ENCODE measurements around the gene ZFPM1. TPM values are rescaled to one million over a fixed set of nuclear protein-coding genes. Genes with fewer than 3 reads are reported as not detected.

The ZFPM1 gene
- total RNA-seq, 4 donors from 2014 or later = 0.50 to 4.0 (median 1.3) TPM

DNA sequence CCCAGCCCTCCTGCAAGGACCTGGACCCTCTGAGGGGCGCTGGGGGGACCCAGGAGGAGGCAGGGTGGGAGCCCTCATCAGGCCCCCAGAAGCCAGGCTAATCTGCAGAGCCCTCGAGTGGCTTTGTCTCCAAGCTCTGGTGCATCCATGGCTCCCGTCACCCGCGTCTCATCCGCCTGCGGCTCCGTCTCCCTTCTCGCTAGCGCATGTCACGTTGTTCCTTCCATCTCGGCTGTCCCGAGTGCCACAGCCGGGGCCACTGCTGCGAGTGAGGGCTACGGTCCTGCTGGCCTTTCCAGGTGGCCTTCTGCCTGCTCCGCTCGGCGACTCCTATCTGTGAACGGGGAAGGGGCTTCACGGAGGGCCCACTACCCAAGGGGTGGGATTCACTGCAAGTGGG is 53.6 kb downstream of the ZFPM1 start:
- TF ChIP-seq, protein P1, sequence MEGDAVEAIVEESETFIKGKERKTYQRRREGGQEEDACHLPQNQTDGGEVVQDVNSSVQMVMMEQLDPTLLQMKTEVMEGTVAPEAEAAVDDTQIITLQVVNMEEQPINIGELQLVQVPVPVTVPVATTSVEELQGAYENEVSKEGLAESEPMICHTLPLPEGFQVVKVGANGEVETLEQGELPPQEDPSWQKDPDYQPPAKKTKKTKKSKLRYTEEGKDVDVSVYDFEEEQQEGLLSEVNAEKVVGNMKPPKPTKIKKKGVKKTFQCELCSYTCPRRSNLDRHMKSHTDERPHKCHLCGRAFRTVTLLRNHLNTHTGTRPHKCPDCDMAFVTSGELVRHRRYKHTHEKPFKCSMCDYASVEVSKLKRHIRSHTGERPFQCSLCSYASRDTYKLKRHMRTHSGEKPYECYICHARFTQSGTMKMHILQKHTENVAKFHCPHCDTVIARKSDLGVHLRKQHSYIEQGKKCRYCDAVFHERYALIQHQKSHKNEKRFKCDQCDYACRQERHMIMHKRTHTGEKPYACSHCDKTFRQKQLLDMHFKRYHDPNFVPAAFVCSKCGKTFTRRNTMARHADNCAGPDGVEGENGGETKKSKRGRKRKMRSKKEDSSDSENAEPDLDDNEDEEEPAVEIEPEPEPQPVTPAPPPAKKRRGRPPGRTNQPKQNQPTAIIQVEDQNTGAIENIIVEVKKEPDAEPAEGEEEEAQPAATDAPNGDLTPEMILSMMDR (IDR thresholded peaks at IDR 0.05) = no peak
- DNase-seq (ENCODE audit: low spot score) (no peak), ATAC-seq (ENCODE audit: low FRiP score) (no peak)

DNA sequence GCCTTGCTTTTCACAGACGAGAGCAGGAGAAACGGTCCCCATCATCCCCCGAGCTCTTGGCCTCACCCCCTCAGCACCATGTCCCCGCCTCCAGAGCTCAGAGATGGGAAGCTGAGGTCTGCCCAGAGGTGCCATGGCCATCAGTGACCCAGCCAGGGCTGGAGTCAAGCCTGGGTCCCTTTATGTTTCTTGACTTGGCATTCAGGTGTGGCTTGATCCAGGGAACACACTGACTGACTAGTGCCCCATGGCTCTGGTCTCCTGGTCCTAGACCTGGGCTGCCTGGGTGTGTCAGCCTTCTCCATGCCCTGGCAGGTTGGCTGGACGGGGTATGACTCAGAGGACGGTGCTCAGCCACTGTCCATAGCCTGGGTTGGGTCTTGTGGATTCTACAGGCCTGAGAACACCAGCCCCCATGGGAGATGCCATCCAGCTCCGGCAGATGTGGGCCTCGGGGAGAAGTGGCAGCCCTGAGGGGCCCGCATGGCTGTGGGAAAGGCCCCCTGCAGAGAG is 54.2 kb downstream of the ZFPM1 start:
- TF ChIP-seq, protein P1 (IDR thresholded peaks at IDR 0.05) = no peak
- ATAC-seq (ENCODE audit: low FRiP score) (no peak), DNase-seq (ENCODE audit: low spot score) (no peak)

DNA sequence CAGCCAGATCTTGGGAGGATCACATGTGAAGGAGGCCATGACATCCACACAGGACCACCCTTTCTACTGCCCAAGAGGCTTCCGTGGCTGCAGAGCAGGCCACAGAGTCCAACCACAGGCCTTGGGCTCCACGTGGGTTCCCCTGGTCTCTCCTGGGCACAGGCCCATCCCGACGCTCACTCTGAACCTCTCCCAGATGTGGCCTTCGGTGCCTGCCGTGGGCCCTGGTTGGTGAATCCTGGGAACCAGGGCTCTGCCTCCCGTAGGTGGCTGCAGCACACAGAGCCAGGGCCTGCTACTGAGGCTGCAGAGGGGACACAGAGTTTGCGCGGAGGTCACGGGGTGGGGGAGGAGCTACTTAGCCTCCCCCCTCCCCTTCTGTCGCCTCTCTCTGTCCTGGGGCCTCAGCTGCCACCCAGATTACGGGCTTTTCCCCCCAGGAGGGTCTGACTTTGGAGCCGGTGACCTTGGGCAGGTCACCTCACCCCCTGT is 55.3 kb downstream of the ZFPM1 start:
- TF ChIP-seq, protein P1 (IDR thresholded peaks at IDR 0.05) = no peak
- ATAC-seq (ENCODE audit: low FRiP score) = no peak
- no peak for DNase-seq (ENCODE audit: low spot score)

DNA sequence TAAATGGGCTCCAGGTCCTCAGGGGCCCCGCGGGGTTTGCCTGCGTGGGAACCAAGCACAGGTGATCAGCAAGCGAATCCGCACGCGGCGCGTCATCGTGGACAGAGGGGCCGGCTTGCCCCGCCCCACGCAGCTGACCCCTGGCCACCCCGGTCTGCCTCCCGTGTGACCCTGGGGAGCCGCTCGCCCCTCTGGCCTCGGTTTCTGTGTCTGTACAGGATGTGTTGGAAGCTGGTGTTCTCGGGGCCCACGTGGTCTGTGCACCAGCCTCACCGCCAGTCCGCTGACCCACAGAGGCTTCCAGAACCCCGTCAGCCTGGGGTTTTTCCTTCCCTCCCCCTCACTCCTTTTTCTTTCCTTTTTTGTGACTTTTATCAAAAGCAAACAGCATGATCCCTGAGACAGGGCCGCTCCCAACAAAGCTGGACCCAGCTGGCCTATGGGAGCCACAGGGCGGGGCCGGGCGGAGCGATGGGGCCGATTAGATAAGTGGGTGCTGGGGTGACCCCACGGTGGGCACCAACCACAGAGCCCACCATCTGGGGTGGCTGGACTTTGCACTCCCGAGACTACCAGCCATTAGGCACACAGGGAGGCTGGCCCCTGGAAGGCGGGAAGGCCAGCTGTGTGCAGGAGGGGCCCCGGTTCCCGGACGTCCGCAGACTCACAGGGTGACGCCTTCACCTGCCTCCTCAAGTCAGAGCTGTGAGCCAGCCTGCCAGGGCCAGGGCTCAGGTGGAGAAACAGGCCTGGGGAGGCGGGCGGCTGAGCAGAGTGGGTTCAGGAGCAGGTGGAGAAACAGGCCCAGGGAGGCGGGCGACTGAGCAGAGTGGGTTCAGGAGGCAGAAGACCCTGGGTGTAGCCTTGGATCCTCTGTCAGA is 56.0 kb downstream of the ZFPM1 start:
- ATAC-seq (ENCODE audit: low FRiP score) (no peak), DNase-seq (ENCODE audit: low spot score) (no peak)
- TF ChIP-seq, protein P1 (IDR thresholded peaks at IDR 0.05) = no peak

DNA sequence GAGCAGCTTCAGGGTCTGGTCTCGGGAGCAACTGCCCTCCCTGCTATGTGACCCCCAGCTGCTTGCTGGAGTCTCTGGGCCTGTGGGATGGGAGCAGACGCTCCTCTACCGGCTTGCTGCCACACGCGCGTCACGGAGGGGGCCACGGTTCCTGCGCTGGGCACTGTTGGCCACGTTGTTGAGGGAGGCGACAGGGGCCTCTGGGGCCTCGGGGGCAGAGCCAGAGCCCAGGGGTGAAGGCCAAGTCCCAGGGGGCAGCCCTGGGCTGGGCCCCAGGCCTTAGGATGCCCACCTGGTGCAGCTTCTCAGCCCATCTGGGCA is 56.6 kb downstream of the ZFPM1 start:
- ATAC-seq (ENCODE audit: low FRiP score) (no peak), DNase-seq (ENCODE audit: low spot score) (no peak)
- TF ChIP-seq, protein P1 (IDR thresholded peaks at IDR 0.05) = no peak

DNA sequence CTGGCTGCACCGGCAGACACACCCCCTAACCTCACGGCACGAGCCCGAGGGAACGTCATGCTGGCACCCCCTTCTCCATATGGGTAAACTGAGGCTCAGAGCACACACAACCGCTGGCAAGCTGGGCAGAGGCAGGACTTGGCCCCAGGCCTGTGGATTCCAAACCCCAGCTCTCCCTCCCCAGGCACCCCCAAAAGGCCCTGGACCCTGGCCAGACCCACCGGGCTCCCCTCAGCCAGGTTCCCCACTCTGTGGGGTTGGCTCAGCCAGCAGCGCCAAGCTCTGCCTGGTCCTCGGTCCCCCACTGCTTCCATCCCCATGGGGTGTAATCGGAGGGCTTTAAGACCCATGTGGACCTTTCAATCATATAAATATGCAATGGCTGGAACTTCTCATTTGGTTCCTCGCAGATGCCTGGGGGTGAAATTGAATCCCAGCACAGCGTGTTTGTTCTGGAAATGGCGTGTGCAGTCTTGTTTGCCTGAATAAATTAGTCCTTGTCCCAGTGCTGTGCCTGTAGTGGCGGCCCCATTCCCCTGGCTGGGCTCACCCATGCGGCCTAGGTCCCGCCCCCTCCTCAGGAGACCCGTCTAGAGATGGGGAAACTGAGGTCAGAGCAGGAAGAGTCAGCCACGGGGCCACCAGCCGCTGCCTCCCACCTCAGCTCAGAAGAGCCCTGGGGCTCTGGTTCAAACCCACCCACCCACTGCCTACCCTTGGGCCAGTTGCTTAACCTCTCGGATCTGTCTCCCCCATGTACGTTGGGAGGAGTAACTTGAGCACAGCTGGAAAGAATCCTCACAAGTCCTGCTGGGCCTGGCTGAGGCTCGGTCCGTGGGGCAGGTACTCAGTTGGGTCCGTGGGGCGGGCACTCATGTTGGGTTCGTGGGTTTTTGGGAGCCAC is 57.3 kb downstream of the ZFPM1 start:
- no peak for ATAC-seq (ENCODE audit: low FRiP score)
- DNase-seq (ENCODE audit: low spot score) = no peak
- TF ChIP-seq, protein P1 (IDR thresholded peaks at IDR 0.05) = no peak
